ENCODE measurements around the gene CDADC1. TPM values are rescaled to one million over a fixed set of nuclear protein-coding genes. Genes with fewer than 3 reads are reported as not detected.
A peak's percentile ranks its signal among the peaks of the same experiment; 100 is the strongest.

CDADC1 gene
- total RNA-seq, 2 donors from 2014 or later, result 8.9 to 10.1 TPM

- no peak for DNase-seq
- no peak overlapping the region for H3K4me3 ChIP-seq
- no peaks in the 10 kb centered on the region for H3K9me3 ChIP-seq
- no peaks in the 10 kb centered on the region for H3K27me3 ChIP-seq
- TF ChIP-seq, protein P1, sequence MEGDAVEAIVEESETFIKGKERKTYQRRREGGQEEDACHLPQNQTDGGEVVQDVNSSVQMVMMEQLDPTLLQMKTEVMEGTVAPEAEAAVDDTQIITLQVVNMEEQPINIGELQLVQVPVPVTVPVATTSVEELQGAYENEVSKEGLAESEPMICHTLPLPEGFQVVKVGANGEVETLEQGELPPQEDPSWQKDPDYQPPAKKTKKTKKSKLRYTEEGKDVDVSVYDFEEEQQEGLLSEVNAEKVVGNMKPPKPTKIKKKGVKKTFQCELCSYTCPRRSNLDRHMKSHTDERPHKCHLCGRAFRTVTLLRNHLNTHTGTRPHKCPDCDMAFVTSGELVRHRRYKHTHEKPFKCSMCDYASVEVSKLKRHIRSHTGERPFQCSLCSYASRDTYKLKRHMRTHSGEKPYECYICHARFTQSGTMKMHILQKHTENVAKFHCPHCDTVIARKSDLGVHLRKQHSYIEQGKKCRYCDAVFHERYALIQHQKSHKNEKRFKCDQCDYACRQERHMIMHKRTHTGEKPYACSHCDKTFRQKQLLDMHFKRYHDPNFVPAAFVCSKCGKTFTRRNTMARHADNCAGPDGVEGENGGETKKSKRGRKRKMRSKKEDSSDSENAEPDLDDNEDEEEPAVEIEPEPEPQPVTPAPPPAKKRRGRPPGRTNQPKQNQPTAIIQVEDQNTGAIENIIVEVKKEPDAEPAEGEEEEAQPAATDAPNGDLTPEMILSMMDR (IDR thresholded peaks at IDR 0.05), result no peak
- peaks cover 6% of the 10 kb centered on the region for H3K4me1 ChIP-seq
- no peak overlapping the region for H3K9ac ChIP-seq (ENCODE audit: low read depth in 2 of 2, low read length in 2 of 2)
- H3K36me3 ChIP-seq, result no peaks in the 10 kb centered on the region
- no peak overlapping the region for H3K27ac ChIP-seq
- intact Hi-C loops (cut with DNase I), result no loop called here
Measured at GRCh38 chr13:49251326-49251725, 3.6 kb downstream of the CDADC1 start.

GRCh38 chr13:49253310-49253709 lies 5.6 kb downstream of the CDADC1 start:
- no peak for DNase-seq
- Histone ChIP-seq H3K9ac (ENCODE audit: low read depth in 2 of 2, low read length in 2 of 2) (no peak overlapping the region), H3K27ac (no peak overlapping the region), H3K4me3 (no peak overlapping the region), H3K4me1 (peaks cover 6% of the 10 kb centered on the region), H3K27me3 (no peaks in the 10 kb centered on the region), H3K36me3 (no peaks in the 10 kb centered on the region), H3K9me3 (no peaks in the 10 kb centered on the region)
- intact Hi-C loops (cut with DNase I), result no loop called here
- TF ChIP-seq, protein P1 (IDR thresholded peaks at IDR 0.05), result no peak

GRCh38 chr13:49254007-49254406 lies 6.3 kb downstream of the CDADC1 start:
- no peak overlapping the region for H3K9ac ChIP-seq (ENCODE audit: low read depth in 2 of 2, low read length in 2 of 2)
- DNase-seq, result no peak
- peaks cover 6% of the 10 kb centered on the region for H3K4me1 ChIP-seq
- H3K4me3 ChIP-seq, result no peak overlapping the region
- TF ChIP-seq, protein P1 (IDR thresholded peaks at IDR 0.05), result no peak
- intact Hi-C loops (cut with DNase I), result no loop called here
- no peaks in the 10 kb centered on the region for H3K27me3 ChIP-seq
- H3K27ac ChIP-seq, result no peak overlapping the region
- H3K9me3 ChIP-seq, result no peaks in the 10 kb centered on the region
- no peaks in the 10 kb centered on the region for H3K36me3 ChIP-seq

DNA sequence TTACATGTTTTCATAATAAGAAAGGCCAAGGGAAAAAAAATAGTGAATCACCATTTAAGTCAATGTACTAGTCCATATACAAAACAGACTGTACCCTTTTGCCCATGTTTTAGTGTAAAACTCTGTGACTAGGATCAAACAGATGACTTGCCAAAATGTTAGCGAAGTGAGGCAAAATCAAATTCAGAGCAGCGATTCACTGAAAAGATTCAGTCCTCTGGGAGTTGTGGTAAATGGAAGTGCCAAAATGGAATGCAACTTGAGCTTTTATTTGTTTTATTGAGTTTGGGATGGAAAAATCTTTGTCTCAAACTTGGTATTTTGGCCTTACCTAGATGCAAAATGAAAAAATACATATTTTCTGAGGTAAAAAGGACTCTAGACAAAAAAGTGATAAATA lies 9.1 kb downstream of the CDADC1 start:
- TF ChIP-seq, protein P1 (IDR thresholded peaks at IDR 0.05), result no peak
- no peak overlapping the region for H3K27ac ChIP-seq
- H3K9me3 ChIP-seq, result no peaks in the 10 kb centered on the region
- H3K36me3 ChIP-seq, result peaks cover 5% of the 10 kb centered on the region
- intact Hi-C loops (cut with DNase I), result no loop called here
- no peaks in the 10 kb centered on the region for H3K27me3 ChIP-seq
- no peak overlapping the region for H3K9ac ChIP-seq (ENCODE audit: low read depth in 2 of 2, low read length in 2 of 2)
- peaks cover 6% of the 10 kb centered on the region for H3K4me1 ChIP-seq
- DNase-seq, result no peak
- no peak overlapping the region for H3K4me3 ChIP-seq

DNA sequence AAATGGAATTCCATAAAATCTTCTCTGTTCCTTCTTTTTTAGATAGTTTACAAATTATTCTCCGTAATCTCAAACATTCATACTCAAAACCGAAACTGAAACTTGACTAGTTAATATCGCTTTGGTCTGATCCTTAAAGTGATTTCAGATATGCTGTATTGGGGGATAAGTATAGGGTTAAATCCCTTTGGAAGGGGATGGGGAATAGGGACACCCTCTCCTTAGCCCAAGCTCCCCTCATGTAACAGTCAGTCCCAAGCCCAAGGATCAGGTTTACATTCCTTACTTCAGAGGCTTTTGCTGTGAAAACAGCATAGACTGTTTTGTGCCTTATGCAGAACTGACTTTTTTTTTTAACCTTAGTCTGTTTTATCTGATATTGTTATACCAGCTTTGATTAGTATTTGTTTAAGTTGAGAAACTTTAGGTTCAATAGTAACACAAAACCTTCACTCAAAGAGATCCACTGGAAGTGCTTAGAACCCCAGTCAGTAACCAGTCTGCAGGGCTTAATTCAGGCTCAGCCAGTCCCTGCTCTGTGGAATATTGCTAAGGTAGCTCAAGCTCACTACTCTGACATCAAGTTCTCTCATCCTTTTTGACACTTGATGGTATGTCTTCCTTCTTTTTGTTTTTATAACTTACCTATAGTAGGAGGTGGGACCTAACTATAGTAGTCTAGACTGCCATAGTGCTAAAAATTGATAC lies 10.5 kb downstream of the CDADC1 start:
- Histone ChIP-seq H3K4me3 (peak overlapping the region; percentile 7), H3K27me3 (no peaks in the 10 kb centered on the region), H3K4me1 (peaks cover 2% of the 10 kb centered on the region), H3K9me3 (no peaks in the 10 kb centered on the region), H3K9ac (ENCODE audit: low read depth in 2 of 2, low read length in 2 of 2) (no peak overlapping the region), H3K27ac (no peak overlapping the region), H3K36me3 (peaks cover 5% of the 10 kb centered on the region)
- TF ChIP-seq, protein P1 (IDR thresholded peaks at IDR 0.05), result no peak
- no peak for DNase-seq
- intact Hi-C loops (cut with DNase I), result no loop called here
